CD1c-positive myeloid dendritic cell (primary cell): Measurements from ENCODE around the gene KCNK5.

Experiments
- DNase-seq: peaks from one replicate; pipeline ENCODE4 v3.0.0-alpha.2; 2016; ENCODE audit errors: extremely low spot score

The KCNK5 gene, protein sequence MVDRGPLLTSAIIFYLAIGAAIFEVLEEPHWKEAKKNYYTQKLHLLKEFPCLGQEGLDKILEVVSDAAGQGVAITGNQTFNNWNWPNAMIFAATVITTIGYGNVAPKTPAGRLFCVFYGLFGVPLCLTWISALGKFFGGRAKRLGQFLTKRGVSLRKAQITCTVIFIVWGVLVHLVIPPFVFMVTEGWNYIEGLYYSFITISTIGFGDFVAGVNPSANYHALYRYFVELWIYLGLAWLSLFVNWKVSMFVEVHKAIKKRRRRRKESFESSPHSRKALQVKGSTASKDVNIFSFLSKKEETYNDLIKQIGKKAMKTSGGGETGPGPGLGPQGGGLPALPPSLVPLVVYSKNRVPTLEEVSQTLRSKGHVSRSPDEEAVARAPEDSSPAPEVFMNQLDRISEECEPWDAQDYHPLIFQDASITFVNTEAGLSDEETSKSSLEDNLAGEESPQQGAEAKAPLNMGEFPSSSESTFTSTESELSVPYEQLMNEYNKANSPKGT

DNA sequence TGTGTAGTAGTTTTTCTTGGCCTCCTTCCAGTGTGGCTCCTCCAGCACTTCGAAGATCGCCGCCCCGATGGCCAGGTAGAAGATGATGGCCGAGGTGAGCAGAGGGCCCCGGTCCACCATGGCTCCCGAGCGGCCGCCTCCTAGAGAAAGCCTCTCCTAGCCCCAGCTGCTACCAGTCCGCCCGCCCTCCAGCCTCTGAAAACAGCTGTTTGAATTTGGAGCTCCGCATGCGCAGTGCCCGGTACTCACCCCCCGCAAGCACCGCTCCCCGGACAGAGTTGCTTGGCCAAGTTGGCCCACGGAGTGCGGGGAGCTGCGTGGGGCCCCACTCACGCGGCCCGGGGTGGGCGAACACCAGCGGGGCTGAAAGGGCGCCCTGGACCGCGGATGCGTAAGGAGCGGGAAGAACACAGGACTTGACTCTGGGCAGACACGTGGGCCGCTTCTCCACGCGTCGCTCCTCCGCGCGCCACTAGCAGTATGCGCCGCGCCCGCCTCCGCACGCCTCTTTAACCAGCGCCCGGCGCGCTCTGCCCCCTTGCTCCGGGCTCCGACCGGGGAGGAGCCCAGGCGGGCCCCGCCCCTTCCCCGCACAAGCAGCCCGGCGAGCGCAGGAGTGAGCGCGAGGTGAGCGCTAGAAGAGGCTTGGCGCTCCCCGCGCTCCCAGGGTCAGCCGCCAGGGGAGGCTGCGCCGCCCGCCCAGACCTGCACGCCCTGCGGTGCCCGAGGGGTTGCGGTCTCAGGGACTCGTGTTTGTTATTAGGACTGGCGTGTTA is at the start of gene KCNK5:
Gene KCNK5, minus strand, starts transcription at position 484 of the 776 bp plus-strand sequence. Its CDS starts 364 bp downstream, at position 120.
- DNase-seq = peak; percentile 85

DNA sequence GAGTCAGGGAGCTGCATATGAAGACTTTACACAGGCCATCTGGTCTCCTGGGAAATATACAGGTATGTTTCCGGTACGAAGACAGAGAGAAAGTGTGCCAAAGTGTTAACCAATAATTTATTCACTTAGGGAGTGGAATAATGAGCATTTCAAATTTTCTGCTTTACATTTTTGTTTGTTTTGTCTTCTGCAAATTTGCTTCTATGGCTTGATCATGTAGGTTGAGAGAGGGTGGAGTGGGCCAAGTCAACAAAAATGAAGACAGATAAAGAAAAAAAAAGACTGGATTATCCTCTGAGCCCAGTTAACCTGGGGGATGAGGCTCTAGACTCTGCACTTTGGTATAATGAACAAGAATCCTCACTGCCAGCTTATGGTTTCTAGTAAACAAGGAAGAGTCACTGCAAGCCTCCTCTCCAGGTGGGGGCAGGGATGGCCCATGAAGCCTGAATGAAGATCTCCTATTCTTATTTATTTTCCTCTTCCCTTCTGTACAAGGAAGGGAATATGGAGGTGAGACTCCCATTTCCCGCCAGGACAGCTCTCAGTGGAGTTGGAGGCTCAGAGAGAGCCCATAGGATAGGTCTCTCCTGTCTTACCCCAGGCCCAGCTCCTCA is 47.2 kb upstream of the KCNK5 start:
- DNase-seq = no peak

DNA sequence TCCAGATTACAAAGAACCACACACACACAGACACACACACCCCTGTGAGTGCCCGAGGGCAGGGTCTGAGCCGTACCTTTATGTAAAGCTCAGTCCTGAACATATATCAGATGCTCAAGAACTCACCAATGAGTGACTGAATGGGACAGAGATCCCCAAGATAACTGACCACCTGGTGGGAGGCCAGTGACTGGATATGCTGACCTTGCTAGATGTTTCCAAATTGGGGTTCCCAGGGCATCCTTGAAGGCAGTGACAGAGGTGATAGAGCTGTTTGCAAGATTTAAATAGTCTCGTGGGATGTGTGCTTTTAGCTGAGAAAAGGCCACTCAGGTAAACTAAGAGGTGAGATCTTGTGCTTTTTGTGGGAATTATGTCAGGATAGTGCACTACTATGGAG is 45.6 kb upstream of the KCNK5 start:
- DNase-seq = no peak

DNA sequence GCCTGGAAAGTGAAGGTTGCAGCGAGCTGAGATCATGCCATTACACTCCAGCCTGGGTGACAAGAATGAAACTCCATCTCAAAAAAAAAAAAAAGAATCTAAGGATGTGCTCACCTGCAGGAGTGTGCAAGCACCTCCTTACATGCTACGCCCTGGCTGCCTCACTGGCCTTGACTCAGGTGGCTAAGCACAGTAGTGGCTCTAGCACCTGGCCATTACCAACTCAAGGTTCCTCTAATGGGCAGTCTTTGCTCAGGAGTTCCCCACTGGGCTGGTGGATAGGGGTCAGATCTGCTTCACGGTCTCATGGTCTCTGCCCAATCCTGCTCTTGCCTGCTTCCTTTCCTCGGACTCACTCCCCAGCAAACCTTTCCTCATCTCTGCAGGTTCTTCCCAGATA is 45.2 kb upstream of the KCNK5 start:
- no peak for DNase-seq

DNA sequence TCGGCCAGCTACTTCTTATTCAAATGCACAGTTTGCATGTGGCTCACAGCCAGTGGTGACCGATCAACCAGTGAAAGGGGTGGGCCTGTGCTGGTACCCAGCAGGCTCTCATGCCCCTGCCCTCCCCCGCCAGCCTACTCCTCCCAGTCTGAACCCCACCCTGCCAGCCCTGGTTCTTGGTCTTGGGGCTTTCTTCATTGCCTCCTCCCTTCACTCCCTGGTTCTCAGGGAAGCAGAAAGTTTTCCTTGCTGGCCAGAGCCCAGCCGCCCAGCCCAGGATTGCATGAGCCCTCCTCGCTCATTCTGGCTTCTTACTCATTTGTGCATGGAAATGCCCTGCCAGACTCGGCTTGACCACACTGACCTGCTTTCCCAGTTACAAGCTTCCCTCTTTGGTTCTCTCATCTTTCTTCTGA is 44.1 kb upstream of the KCNK5 start:
- DNase-seq = no peak

DNA sequence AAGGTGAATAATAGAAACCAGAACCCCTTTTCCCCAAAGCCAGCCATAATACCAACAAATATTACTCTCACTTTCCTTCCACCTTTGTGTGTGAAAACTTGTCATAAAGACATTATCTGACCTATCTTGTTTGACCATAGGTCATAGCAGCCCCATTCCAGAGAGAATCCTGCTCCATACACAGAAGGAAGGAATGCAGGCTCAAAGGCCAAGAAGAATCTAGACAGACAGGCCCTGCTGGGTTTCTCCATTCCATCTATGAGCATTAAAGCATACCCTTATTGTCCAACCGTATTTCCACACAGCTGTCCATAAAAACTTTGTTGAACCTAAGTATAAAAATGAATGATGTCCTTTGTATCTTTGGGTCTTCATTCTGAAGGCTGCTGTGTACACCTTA is 40.7 kb upstream of the KCNK5 start:
- DNase-seq = no peak

DNA sequence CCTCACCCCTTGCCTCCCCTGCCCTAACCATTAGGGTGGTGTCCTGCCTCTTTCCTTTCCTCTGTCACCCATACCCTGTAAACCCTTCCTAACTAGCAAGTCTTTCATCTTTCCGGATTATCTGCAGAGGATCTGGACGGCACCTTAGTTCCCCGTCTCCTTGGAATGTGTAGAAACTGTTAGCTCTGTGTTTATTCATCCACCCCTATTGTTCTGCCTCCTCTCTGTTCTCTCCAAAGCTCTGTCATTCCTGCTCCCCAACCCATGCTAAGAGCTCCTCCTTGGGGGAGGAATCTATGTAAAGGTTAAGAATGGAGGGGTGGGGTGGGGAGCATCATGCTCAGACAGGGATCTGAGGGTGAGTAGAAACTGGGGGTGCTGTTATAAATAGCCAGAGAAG is 39.4 kb upstream of the KCNK5 start:
- no peak for DNase-seq

DNA sequence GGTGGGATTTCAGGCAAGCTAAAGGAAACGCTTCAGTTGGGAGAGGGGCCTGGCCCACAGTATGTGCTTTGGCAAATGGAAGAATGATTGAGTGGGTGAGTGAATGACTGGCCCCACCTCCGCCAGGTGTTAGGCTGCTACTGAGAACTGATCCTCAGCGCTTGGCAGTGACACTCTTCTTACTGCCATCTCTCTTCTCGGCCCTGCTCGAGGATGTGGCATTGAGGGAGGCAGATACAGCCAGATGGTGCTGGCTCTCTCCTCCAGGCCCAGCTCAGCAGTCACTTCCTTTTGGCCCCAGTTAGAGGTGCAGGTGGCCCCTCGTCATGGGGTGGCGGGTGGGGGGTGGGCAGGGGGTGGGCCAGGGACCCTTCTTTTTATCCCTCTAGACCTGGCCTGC is 38.9 kb upstream of the KCNK5 start:
- DNase-seq = no peak

DNA sequence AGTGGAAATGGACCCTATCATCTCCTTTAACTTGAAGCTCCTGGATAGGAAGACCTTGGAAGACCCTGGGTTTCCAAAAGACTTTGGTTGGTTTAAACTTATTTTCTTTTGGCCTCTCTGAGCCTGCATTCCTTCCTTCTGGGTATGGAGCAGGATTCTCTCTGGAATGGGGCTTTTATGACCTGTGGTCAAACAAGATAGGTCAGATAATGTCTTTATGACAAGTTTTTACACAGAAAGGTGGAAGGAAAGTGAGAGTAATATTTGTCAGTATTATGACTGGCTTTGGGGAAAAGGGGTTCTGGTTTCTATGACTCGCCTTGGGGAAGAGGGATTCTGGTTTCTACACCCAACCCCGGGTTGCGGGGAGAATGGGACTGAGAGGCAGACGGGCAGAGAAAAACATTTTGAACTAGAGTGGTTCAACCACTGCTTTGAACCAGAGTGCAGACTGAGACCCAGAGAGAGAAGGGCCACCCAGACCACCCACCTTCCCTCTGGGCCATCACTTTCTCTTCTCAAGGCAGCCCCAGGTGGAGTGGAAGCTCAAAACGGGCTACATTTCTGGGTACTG is 37.6 kb upstream of the KCNK5 start:
- DNase-seq = no peak

DNA sequence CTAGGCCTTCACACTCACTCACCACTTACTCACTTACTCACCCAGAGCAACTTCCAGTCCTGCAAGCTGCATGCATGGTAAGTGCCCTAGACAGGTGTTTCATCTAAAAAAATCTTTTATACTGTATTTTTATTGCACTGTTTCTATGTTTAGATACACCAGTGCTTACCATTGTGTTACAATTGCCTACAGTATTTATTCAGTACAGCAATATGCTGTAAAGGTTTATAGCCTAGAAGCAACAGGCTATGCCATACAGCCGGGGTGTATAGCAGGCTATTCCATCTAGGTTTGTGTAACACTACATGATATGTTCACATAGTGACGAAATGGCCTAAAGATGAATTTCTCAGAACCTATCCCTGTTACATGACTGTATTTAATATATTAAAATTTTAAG is 37.1 kb upstream of the KCNK5 start:
- no peak for DNase-seq

DNA sequence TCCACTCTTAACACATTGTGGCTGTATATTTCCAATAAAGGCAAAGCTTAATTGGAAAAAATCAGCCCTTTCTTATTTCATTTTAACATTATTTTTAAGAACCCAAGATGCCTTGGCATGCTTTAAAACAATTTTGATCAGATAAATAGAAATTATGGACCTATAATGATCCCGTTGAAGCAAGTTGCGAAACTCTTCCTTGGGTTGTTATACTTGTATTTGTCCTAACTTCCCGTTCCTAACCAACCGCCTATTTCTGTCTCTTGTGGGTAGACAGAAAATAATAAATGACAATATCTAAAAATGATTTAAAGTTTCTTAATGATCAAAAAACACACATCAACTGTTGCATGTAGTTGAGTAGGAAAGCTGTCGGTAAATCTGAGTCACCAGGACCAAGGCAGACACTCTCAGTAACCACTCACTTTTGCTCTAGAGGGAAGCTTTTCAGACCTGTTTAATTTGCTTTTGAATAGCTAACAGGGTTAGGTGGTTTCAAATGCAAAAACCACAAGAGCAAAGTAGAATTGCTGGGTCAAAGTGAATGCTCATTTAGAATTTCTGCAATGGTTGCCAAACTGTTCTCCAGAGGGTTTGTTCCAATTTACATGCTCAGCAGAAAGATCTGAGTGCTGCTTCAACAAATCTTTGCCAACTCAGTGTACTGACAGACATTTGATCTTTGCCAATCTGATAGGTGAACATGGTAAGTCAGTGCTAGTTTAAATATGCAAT is 34.2 kb upstream of the KCNK5 start:
- DNase-seq = peak; percentile 7

DNA sequence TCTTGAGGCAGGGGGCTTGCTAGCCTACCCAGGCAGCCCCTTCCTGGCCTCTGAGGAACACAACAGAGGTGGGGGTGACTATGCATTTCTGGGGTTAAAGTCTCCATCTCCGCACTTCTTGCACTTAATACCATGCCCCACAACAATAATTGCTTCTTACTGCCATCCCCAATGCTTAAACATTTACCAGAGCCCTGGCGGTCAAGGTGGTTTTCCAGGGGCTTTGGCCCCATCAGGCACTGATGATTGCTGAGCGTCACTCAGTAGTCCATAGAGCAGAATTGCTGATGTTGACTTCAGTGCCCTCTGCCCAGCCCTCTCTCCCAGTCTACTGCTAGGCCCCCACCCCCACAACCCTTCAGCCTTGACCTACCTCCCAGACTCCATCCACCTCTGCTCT is 32.5 kb upstream of the KCNK5 start:
- no peak for DNase-seq

DNA sequence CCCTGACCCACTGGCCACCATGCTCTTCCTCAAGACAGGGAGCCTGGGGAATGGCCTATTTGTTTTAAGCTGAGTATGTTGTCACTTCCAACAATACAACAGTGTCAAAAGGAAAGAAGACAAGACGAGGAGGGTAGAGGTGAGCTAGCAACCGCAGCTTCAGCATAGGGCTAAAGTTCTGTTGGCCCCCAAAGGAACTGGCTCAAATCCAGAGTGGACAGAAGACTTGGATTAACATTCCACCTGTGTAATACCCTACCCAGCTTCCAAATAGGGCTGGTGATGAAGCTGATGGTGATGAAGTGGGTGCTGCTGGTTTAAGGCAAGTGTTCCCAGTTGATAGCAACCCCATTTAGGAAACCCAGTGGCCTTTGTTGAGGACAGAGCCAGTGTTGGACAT is 31.7 kb upstream of the KCNK5 start:
- no peak for DNase-seq

DNA sequence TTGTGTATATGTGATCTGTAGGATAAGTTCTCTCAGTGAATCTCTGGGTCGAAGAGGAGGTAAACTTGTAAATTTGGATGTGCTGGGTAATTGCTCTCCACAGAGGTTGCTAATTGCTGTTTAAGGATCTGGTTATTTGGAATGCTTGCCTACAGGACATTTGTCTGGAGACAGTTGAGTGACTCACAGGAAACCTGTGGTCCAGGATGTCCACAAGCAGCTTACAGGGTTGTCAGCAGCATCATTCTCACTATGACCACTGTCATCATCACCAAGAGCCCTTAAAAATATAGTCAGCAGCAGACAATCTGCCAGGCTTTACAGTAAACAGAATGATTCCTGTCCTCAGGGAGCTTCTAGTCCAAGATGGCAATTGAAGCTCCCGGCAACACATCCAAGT is 31.2 kb upstream of the KCNK5 start:
- no peak for DNase-seq

DNA sequence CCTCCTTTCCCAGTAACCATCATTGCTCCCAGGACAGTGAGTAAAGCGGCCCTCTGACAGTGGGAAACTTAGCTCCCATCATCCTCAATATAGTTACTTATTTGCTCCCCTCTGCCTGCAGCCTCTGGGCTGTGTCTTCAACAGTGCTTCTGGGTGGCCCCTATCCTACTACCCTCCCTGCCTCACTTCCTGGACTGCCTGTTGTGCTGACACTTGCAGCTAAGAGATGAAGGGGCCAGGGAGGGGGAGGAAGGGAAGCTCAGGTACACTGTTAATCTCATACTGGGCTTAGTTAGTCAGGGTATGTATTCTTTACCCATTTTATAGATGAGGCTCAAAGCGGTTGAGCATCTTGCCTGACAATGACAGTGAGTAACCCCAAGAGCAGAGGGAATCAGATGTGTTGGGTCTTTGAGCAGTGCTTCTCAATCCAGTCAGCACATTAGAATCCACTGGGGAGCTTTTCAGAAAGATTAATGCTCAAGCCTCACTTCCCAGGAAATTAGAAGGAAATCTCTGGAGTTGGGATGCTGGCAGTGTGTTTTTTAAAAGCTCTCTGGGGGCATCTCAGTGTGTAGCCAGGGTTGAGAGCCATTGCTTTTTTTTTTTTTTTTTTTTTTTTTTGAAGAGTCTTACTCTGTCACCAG is 27.1 kb upstream of the KCNK5 start:
- DNase-seq = no peak

DNA sequence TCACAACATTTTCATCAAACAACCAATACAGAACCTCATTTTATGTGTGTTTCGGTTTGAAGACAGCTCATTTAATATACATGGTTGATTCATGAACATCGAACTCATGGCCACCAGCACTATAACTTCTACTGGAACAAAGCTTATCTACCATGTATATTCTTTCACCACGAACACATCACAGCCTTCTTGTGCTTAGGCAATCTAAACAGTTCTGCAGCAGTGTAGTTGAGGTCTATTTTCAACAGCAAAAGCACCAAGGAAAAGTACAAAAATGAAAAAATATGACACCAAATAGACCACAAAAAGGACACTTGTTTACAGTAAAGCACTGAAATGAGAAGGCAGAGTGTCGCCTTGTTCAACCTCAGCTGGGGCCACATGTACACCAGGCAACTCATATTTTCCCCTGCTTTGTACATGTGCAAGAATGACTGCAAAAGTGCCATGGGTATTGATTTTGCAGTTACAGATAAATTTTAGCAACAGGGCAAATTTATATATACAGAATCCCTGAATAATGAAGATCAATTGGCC is 25.8 kb upstream of the KCNK5 start:
- DNase-seq = no peak

DNA sequence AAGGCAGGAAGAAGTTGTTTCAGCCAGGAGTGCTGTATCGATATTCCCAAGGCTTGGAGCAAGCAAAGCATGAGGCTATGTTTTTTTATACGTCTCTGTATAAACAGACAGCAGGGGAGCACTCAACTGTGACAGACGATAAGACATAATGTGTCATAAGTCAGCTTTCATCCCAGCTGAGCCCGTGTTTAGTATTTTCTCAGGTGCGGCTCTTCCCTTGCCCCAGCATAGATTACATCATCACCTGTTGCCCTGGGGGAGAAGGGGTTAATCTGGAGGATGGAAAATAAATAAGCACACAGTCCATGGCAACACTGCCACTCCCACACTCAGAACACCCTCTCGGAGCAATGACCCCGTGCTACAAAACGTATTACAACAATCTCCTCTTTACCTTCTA is 22.1 kb upstream of the KCNK5 start:
- DNase-seq = no peak

DNA sequence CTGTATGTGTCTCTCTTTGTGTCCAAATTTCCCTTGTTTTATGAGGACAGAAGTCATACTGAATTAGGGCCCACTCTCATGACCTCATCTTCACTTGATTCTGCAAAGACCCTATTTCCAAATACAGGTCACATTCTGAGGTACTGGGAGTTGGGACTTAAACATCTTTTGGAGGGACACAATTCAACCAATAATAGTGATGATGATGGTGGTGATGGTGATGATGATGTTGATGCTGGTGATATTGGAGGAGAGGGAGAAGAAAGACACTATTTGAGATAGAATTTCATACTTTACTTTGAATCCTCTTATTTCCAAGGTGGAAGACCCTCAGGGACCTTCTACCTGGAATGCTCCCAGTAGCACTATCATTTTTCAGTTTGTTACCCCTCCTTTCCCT is 21.2 kb upstream of the KCNK5 start:
- DNase-seq = no peak

DNA sequence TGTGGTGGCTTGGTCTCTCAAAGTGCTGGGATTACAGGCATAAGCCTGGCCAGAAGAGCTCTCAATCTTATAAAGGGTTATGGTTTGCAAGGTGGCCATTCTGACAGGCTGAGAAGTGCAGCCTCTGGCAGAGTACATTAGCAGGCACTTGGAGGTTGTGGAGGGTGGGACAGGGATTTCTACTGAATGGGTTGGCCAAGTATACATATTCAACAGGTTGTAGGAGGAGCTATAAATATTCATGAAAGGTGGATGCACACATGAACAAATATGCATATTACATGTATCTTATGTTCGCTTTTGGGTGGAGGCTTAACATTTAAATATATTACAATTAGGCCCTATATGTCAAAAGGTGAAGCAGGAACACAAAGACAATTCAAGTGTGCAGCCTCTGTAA is 20.0 kb upstream of the KCNK5 start:
- DNase-seq = no peak

DNA sequence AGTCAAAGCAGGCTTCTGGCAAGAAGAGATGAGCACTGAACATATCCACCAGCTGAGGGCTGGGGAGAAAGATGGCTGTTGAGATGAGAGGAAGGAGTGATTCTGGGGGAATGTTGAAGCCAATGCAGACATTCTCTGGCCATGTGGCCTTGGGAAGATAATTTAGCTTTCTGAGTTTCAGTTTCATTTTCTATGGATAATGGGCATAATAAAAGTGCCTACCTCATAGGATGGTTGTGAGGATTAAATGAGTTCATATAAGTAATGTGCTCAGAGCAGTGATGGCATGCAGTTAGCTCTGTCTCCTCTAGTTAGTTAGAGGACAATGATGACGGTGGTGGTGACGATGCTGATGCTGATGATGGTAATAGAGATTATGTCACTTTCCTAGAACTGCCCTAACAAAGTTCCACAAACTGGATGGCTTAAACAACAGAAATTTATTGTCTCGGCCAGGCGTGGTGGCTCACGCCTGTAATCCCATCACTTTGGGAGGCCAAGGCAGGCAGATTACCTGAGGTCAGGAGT is 18.5 kb upstream of the KCNK5 start:
- no peak for DNase-seq

DNA sequence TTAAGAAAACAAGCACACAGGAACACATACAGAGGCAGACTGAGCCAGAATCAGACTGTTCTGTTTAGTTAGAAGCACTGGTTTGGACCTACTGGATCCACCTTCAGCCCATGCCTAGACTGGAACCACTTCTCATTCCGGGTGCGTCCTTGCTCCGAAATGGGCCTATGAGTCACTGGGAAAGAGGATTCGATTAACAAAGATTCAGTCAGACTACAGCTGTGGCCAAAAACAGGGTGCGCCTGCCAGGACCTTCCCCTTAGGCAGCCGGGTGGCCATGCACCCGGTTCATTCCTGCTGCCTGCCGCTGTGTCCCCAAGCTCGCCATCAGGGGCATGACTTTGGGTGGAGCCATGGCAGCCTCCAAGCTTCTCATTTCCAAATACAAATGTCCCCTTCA is 14.5 kb upstream of the KCNK5 start:
- DNase-seq = no peak
